ENCODE results near the gene RGS6.

RGS6 gene

GRCh38 chr14:72314808-72315435, 382.7 kb downstream of the RGS6 start:
- no peak for DNase-seq (ENCODE audit: low read depth)

DNA sequence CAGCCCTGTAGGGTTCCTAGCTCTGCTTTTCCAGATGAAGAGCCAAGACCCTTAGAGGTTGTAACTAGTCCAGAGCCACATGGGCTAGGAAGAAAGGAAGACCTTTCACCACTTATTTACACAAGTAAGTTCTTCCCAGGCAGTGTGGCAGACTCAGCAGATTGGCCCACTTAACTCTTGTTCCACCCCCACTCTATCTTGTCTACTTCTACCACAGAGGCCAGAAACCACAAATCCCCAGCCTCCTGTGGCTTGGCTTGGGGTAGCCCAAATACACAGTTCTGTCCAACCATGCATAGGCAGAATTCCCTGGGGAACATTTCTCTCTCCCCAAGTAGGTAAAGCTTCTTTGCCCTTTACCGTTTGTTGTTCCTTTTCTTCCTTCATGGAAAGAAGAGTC, 383.5 kb downstream of the RGS6 start:
- DNase-seq (ENCODE audit: low read depth), result no peak

GRCh38 chr14:72318648-72319047, 386.4 kb downstream of the RGS6 start:
- no peak for DNase-seq (ENCODE audit: low read depth)

- no peak for DNase-seq (ENCODE audit: low read depth)
Measured at GRCh38 chr14:72332046-72332445, 399.8 kb downstream of the RGS6 start.

- DNase-seq (ENCODE audit: low read depth), result no peak
Measured at GRCh38 chr14:72332871-72333270, 400.6 kb downstream of the RGS6 start.

DNA sequence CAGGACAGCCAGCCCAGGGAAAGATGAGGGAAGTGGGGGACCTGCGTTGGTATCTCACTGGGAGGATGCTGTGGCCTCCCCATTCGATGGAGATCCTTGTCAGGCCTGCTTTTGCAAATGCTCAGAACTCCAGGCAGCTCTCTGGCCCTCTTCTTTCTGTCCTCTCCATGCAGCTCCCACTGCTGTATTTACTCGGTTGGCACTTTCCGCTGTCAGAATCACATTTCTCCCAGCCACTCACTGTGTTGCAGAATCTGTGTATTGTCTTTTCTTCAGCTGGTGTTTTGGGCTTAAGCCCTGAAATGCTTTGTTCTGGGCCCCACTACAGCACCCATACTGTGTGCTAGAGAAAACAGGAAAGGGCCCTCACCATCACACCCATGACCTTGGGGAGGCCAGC, 401.1 kb downstream of the RGS6 start:
- no peak for DNase-seq (ENCODE audit: low read depth)

DNA sequence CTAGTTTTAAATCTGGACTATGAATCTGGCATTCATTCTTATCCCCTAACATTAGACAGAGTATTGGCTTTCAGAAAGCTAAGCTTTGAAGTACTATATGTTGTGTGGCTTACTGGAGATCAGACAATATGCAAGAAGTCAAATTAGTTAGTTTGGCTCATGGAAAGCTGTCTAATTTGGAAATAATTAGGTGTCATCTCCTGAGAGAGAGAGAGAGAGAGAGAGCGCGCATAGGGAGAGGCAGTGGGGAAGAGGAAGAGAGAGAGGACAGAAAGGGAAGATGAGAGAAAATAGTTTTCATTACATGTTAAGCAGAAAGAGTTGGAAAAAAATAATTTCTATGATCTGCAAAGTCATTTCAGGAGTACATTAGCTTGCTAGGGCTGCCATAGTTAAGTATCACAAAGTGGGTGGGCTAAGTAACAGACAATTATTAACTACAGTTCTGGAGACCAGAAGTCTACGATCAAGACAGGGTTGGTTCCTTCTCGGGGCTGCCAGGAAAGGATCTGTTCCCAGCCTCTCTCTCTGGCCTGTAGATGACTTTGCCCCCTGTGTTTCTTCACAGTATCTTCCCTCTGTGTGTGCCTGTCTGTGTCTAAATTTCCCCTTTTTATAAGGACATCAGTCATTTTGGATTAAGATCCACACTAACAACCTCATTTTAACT, 404.2 kb downstream of the RGS6 start:
- DNase-seq (ENCODE audit: low read depth), result no peak

DNA sequence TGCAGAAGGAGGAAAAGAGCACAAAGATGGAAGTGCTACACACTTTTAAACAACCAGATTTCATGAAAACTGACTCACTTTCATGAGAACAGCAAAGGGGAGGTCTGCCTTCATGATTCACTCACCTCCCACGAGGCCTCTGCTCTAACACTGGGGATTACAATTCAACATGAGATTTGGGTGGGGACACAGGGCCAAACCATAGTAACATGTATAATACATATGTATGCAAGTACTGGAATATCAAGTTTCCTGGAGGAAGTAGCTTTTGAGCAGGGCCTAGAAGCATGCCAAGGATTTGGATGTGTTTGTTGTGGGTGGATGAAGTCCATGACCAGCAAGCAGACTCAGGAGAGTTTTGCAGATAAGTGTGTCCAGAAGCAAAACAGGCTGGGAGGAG, 409.0 kb downstream of the RGS6 start:
- DNase-seq (ENCODE audit: low read depth), result no peak

- DNase-seq (ENCODE audit: low read depth), result no peak
Measured at GRCh38 chr14:72341686-72342085, 409.5 kb downstream of the RGS6 start.

GRCh38 chr14:72347118-72347517, 414.9 kb downstream of the RGS6 start:
- DNase-seq (ENCODE audit: low read depth), result no peak

DNA sequence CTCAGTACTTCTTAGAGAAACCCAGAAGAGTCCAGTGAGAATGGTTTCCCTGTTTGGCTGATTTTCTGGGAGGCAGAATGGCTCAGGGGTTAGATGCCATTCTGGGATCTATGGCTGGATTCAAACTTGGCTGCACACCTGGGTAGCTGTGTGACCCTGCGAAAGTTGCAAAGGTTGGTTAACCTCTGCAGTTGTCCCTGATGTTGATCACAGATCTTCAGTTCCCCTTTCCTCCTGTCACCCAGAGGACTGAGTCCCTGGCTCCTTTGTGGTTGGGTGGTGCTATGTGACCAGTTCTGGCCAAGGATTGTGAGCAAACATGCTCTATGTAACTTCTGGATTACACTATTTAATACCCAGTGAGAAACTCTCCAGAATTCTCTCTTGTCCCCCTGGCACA, 418.0 kb downstream of the RGS6 start:
- DNase-seq (ENCODE audit: low read depth), result no peak

- DNase-seq (ENCODE audit: low read depth), result no peak
Measured at GRCh38 chr14:72352012-72352411, 419.8 kb downstream of the RGS6 start.

DNA sequence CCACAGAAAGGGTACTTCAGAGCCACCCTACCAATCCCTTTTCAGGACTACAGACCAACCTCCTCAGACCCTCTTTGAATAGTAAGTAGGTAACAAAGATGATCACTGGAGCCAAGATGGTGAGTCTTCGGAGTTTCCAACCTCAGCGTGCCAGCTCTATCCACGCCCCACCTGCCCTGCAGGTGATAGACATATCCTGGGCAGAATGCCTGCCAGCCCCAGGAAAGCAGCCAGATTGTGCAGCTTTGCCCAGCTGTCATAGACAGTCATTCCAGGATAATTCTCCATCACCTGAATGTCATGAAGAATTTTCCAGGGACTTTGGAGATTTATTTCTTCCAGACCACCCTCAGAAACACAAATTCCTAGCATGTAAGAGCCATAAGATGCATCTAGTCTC, 434.4 kb downstream of the RGS6 start:
- no peak for DNase-seq (ENCODE audit: low read depth)

DNA sequence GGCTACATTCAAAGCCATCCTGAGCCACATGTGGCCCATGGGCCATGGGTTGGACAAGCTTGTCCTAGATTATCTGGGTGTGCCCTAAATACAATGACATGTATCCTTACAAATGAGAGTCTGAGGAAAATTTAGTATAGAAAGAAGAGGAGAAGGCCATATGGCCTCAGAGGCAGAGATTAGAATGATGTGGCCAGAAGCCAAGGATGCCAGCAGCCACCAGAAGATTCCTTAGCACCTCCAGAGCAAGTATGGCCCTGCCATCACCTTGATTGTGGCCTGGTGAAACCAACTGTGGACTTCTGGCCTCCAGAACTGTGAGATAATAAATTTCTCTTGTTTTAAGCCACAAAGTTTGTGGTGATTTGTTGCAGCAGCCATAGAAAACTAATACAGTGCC, 436.9 kb downstream of the RGS6 start:
- no peak for DNase-seq (ENCODE audit: low read depth)

- no peak for DNase-seq (ENCODE audit: low read depth)
Measured at GRCh38 chr14:72377016-72377415, 444.8 kb downstream of the RGS6 start.

GRCh38 chr14:72380456-72380855, 448.2 kb downstream of the RGS6 start:
- DNase-seq (ENCODE audit: low read depth), result no peak

- no peak for DNase-seq (ENCODE audit: low read depth)
Measured at GRCh38 chr14:72383865-72384264, 451.6 kb downstream of the RGS6 start.

DNA sequence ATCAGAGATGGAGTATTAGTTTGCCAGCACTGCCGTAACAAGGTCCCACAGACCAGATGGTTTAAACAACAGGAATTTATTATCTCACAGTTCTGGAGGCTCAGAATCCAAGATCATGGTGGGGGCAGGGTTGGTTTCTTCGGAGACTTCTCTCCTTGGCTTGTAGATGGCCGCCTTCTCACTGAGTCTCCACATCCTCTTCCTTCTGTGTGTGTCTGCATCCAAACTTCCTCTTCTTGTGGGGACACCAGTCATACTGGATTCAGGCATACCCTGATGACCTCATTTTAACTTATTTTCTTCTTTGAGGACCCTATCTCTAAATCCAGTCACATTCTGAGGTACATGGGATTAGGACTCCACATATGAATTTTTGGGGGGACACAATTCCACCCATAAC, 455.5 kb downstream of the RGS6 start:
- no peak for DNase-seq (ENCODE audit: low read depth)

DNA sequence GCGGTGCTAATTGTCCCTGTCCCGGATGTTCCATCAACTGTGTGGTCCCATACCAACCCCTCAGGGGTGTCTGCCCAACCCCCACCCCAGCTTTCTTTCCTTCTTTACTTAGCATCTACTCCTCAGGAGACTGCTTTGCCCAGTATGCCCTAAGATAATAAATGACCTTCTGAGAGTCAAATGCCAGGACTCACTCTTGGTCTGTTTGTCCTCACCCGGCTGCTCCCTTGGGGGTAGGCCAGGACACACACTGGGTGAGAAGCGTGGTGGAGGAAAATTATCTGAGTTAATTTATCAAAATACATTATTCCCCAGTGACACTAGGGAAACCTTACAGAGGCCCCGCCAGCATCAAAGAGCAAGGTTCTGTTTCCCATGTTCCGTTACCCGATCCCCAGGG, 457.0 kb downstream of the RGS6 start:
- no peak for DNase-seq (ENCODE audit: low read depth)

GRCh38 chr14:72401101-72401625, 468.9 kb downstream of the RGS6 start:
- DNase-seq (ENCODE audit: low read depth), result no peak

DNA sequence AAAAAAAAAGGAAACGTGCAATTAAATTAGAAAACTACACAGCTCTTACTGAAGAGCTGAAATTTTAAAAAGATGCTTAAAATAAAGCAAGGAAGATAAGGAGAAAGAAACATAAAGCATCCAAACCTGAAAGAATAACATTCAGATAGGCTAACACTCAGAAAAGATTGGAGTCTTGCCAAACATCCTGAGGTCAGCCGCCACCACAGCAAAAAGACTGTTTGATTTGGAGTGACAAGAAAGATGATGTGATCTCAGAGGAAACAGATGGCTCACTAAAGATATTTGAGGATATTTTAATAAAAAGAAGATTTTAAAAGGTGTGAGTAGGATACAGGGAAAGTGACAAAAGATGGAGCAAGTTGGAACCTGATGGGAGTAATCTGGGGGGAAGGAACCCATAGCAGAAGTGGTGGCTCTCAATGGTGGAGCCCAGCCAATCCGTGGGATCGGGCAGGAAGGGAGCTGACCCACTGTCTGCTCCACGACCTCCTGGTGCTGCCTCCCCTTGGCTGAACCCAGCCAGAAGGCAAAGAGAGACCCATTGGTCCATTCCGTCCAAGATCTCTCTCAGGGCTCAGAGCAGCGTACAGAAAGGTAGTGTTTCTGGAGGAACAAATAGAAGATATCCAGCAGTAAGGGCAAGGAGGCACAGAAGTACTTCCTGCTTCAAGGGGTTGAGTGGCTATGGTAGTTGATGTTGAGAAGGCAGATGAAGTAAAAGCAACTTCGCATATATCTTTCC, 469.6 kb downstream of the RGS6 start:
- no peak for DNase-seq (ENCODE audit: low read depth)

DNA sequence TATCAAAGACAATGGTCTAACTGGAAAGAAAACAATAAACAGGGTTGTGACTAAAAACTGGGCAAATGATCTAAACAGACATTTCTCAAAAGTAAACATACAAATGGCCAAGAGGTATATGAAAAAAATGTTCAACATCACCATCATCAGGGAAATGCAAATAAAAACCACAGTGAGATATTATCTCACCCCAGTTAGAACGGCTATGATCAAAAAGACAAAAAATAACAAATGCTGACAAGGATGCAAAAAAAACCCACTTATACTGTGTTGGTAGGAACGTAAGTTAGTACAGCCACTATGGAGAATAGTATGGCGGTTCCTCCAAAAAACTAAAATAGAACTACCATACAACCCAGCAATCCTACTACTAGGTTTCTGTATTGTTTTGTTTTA, 470.1 kb downstream of the RGS6 start:
- DNase-seq (ENCODE audit: low read depth), result no peak

GRCh38 chr14:72404106-72404774, 472.0 kb downstream of the RGS6 start:
- no peak for DNase-seq (ENCODE audit: low read depth)
